Epithelial cell of esophagus (primary cell): ENCODE data around the gene CFAP97D1.

ENCODE experiments used
- DNase-seq: peaks from one replicate; pipeline ENCODE4 v3.0.0; 2010; ENCODE audit warnings: low read depth
- H3K4me3 ChIP-seq: 2 replicates; pipeline ENCODE4 v1.5.1; 2011; ENCODE audit warnings: mild to moderate bottlenecking, low read length, control low read depth
- TF ChIP-seq, protein P1 (sequence below): IDR thresholded peaks from 2 replicates; pipeline ENCODE4 v1.5.1; 2011; ENCODE audit warnings: low read depth, mild to moderate bottlenecking, low read length, control low read depth, inconsistent platforms; ENCODE audit not compliant: insufficient read depth; ENCODE audit errors: missing control alignments

CFAP97D1 gene

GRCh38 chr17:43756201-43756600 is 24.0 kb upstream of the CFAP97D1 start:
- no peak overlapping the region for H3K4me3 ChIP-seq
- TF ChIP-seq, protein P1, sequence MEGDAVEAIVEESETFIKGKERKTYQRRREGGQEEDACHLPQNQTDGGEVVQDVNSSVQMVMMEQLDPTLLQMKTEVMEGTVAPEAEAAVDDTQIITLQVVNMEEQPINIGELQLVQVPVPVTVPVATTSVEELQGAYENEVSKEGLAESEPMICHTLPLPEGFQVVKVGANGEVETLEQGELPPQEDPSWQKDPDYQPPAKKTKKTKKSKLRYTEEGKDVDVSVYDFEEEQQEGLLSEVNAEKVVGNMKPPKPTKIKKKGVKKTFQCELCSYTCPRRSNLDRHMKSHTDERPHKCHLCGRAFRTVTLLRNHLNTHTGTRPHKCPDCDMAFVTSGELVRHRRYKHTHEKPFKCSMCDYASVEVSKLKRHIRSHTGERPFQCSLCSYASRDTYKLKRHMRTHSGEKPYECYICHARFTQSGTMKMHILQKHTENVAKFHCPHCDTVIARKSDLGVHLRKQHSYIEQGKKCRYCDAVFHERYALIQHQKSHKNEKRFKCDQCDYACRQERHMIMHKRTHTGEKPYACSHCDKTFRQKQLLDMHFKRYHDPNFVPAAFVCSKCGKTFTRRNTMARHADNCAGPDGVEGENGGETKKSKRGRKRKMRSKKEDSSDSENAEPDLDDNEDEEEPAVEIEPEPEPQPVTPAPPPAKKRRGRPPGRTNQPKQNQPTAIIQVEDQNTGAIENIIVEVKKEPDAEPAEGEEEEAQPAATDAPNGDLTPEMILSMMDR = no peak
- DNase-seq = no peak

- TF ChIP-seq, protein P1 = no peak
- DNase-seq = no peak
- no peak overlapping the region for H3K4me3 ChIP-seq
Observed at GRCh38 chr17:43757171-43757660, 23.0 kb upstream of the CFAP97D1 start.

- TF ChIP-seq, protein P1 = no peak
- no peak for DNase-seq
Observed at GRCh38 chr17:43758086-43758485, 22.1 kb upstream of the CFAP97D1 start.

GRCh38 chr17:43758497-43759174 is 21.6 kb upstream of the CFAP97D1 start, which contains the start of gene SOST:
SOST (minus strand) TSS chr17:43758791; CDS start chr17:43758741, 50 bp downstream.
- no peak within 1 kb of the TSS for H3K4me3 ChIP-seq
- DNase-seq = peak; percentile 11
- TF ChIP-seq, protein P1 = no peak

More at GRCh38 chr17:43758086-43758485, 22.1 kb upstream of the CFAP97D1 start:
- H3K4me3 ChIP-seq = no peak overlapping the region

DNA sequence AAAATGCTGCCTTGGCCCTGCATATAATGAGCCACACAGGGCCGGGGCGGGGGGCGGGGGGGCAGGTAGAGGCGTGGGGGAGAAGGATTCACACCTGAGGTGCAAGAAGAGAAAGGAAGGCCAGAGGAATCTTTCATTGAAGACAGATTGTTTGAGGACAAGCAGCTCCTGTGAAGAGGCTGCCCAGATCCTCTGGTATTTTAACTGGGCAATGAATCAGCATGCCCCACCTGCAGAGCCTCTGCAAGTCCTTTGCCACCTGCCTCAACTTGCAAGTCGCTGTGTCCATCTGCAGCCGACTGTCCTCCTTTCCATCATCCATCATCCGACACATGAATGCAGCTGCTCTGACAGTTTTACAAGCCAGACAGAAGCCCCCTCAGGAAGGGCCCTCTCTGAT is 20.4 kb upstream of the CFAP97D1 start:
- H3K4me3 ChIP-seq = no peak overlapping the region
- TF ChIP-seq, protein P1 = no peak
- DNase-seq = peak; percentile 83

- TF ChIP-seq, protein P1 = peak; percentile 100
- peak; percentile 96 for DNase-seq
Observed at GRCh38 chr17:43760254-43760852, 19.9 kb upstream of the CFAP97D1 start.

More at GRCh38 chr17:43760254-43760852, 19.9 kb upstream of the CFAP97D1 start:
- no peak overlapping the region for H3K4me3 ChIP-seq
